IPS-20b (cell line): ENCODE data around the gene TRIM67.
A peak's percentile ranks its signal among the peaks of the same experiment; 100 is the strongest.
"Not testable (repeated sequence)": the region's sequence is repeated elsewhere in the genome, so short reads cannot be mapped to it uniquely, and the experiment has no call there.

Source experiments
- H3K27ac ChIP-seq: one replicate; pipeline ENCODE4 v1.5.1; 2013; ENCODE audit warnings: low read length
- H3K27me3 ChIP-seq: 2 replicates; pipeline ENCODE4 v1.6.1; 2013; ENCODE audit warnings: mild to moderate bottlenecking, low read length, inconsistent platforms; ENCODE audit not compliant: insufficient read depth
- H3K36me3 ChIP-seq: 2 replicates; pipeline ENCODE4 v1.6.1; 2013; ENCODE audit warnings: low read depth, mild to moderate bottlenecking, inconsistent platforms, low read length, moderate library complexity; ENCODE audit not compliant: insufficient read depth
- H3K4me1 ChIP-seq: 2 replicates; pipeline ENCODE4 v1.6.1; 2013; ENCODE audit warnings: mild to moderate bottlenecking, control low read depth, inconsistent platforms, low read length, moderate library complexity; ENCODE audit not compliant: insufficient read depth
- H3K4me3 ChIP-seq: 2 replicates; pipeline ENCODE4 v1.5.1; 2013; ENCODE audit warnings: mild to moderate bottlenecking, low read length, inconsistent platforms
- H3K9ac ChIP-seq: 2 replicates; pipeline ENCODE4 v1.6.1; 2013; ENCODE audit warnings: low read depth, mild to moderate bottlenecking, inconsistent platforms, low read length, moderate library complexity
- H3K9me3 ChIP-seq: 2 replicates; pipeline ENCODE4 v1.6.1; 2013; ENCODE audit warnings: mild to moderate bottlenecking, low read depth, low read length, inconsistent platforms; ENCODE audit not compliant: insufficient read depth

TRIM67 gene

DNA sequence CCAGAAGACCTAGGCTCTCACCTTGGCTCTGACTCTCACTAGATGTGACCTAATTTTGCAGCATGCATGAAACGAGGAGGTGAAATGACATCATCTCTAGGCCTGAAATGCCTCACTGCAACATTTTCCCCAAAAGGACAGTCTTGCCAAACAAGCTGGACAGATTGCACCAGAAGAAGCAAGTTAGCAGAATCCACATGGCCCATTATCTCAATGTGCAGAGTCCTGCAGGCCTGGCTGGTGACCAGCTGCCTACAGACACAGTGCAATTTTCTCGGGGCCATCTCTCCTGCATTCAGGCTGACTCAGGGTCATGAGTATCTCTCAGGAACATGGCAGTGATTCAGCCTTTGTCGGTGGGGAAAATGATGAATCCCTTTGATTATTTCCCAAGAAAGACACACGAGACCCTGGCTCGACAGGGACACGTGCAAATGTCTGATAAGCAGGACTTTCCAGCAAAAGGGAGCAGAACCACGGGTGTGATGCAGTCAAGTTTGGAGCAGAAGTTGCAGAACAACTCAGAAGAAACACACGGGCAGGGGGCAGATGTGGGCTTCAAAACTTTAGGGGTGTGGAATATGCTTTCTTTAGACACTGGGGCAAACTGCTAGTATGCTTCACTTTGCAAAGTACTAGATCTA is 38.7 kb downstream of the TRIM67 start:
- Histone ChIP-seq H3K9ac (no peak overlapping the region), H3K4me1 (no peaks in the 10 kb centered on the region), H3K27ac (no peak overlapping the region), H3K9me3 (no peaks in the 10 kb centered on the region), H3K36me3 (no peaks in the 10 kb centered on the region), H3K4me3 (no peak overlapping the region), H3K27me3 (peaks cover 81% of the 10 kb centered on the region)

DNA sequence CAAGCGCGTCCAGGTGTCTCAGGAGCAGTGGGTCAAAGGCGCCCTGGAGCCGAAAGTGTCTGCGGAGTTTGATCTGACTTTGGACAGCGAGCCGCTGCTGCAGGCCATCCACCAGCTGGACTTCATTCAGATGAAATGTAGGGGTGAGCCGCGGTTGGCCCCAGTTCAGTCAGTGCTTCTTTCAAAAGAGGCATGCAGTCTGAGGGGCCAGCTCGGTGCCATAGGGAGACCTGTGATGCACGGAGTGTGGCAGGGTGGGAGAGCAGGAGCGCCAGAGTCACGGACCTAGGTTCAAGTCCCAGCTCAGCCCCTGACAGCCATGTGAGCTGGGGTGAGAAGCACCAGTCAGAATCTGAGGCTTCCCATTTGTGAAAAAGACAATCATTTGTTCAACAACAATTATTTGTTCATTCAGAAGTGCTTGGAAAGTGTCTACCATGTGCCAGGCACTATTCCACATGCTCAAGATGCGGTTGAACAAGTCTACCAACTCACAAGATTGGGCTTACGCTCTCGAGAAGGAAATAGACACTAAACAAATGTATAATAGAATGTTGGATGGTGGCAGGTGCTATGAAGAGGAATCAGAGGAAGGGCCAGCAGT is 39.6 kb downstream of the TRIM67 start:
- Histone ChIP-seq H3K4me1 (no peaks in the 10 kb centered on the region), H3K9ac (no peak overlapping the region), H3K27ac (no peak overlapping the region), H3K4me3 (no peak overlapping the region), H3K27me3 (peaks cover 81% of the 10 kb centered on the region), H3K36me3 (no peaks in the 10 kb centered on the region), H3K9me3 (no peaks in the 10 kb centered on the region)

DNA sequence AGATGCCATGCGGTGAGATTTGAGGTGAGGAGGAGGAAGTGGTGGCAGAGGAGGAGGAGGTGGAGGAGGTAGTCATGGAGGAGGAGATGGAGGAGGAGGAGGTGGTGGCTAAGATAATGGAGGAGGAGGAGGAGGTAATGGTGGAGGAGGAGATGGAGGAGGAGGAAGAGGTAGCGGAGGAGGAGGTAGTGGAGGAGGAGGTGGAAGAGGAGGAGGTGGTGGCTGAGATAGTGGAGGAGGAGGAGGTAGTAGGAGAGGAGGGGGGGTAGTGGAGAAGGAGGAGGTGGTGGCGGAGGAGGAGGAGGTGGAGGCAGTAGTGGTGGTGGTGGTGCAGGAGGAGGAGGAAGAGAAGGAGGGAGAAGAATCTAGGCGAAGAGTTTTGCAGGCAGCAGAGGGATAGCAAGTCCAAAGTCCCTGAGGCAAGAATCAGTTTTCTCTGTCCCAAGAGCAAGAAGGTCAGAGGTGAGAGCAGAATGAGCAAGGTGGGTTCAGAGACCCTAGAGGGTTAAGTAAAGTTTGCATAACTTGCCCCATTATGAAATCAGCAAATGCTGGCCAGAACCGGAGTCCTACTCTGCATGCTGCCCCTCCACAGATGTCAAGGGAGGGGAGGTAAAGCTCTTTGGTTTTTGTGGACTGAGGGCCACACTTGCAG is 40.2 kb downstream of the TRIM67 start:
- no peak overlapping the region for H3K9ac ChIP-seq
- H3K4me3 ChIP-seq, result no peak overlapping the region
- no peaks in the 10 kb centered on the region for H3K9me3 ChIP-seq
- no peaks in the 10 kb centered on the region for H3K36me3 ChIP-seq
- no peaks in the 10 kb centered on the region for H3K4me1 ChIP-seq
- no peak overlapping the region for H3K27ac ChIP-seq
- peaks cover 88% of the 10 kb centered on the region for H3K27me3 ChIP-seq

- no peak overlapping the region for H3K4me3 ChIP-seq
- H3K9me3 ChIP-seq, result no peaks in the 10 kb centered on the region
- H3K27me3 ChIP-seq, result peaks cover 93% of the 10 kb centered on the region
- H3K27ac ChIP-seq, result no peak overlapping the region
- no peaks in the 10 kb centered on the region for H3K4me1 ChIP-seq
- H3K36me3 ChIP-seq, result no peaks in the 10 kb centered on the region
- no peak overlapping the region for H3K9ac ChIP-seq
These were observed 41.6 kb downstream of the TRIM67 start for GRCh38 chr1:231203259-231204057.

DNA sequence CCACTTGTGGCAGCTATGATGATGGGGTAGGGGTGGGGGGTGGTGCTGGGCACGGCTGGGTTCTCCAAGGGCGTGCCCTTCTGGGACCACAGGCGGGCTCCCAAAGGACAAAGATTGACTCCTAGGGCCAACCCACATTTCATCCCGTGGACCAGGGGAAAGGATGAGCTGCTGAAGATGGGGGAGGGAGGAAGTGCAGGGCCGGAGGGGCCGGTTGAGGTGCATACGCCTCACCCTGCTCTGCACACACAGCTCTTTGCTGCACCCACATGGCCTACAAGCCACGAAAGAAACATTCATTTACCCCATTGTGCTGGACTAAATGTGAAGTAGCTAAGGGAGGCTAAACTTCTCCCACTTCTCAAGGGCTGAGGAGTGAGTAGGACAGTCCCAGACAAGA is 45.0 kb downstream of the TRIM67 start:
- no peaks in the 10 kb centered on the region for H3K9me3 ChIP-seq
- H3K4me3 ChIP-seq, result no peak overlapping the region
- peaks cover 88% of the 10 kb centered on the region for H3K27me3 ChIP-seq
- H3K36me3 ChIP-seq, result no peaks in the 10 kb centered on the region
- H3K27ac ChIP-seq, result no peak overlapping the region
- no peaks in the 10 kb centered on the region for H3K4me1 ChIP-seq
- no peak overlapping the region for H3K9ac ChIP-seq

- Histone ChIP-seq H3K9me3 (no peaks in the 10 kb centered on the region), H3K36me3 (no peaks in the 10 kb centered on the region), H3K9ac (no peak overlapping the region), H3K4me1 (no peaks in the 10 kb centered on the region), H3K27me3 (peaks cover 88% of the 10 kb centered on the region), H3K27ac (no peak overlapping the region), H3K4me3 (no peak overlapping the region)
These were observed 45.6 kb downstream of the TRIM67 start for GRCh38 chr1:231207437-231207836.

GRCh38 chr1:231208980-231209379 is 47.1 kb downstream of the TRIM67 start:
- H3K36me3 ChIP-seq, result no peaks in the 10 kb centered on the region
- peaks cover 88% of the 10 kb centered on the region for H3K27me3 ChIP-seq
- no peak overlapping the region for H3K9ac ChIP-seq
- no peaks in the 10 kb centered on the region for H3K9me3 ChIP-seq
- H3K4me3 ChIP-seq, result no peak overlapping the region
- H3K4me1 ChIP-seq, result no peaks in the 10 kb centered on the region
- H3K27ac ChIP-seq, result no peak overlapping the region

DNA sequence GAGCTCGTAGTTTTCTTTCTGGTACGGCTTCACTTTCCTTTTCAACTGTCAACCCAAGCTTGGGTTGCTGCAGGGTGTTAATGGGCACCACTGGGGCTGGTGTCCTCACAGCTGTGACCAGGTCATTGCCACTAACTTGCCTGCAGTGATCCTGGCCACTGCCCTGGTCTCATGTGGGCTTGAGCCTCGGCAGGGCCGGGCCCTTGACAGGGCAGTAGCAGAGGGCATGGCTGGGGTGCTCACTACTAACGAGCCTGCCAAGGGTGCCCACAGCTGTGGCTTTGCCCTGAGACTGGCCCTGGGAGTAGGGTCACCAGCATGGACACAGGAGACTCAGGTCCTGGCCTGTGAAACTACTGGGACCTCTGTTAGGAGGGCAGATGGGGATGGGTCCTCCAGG is 47.7 kb downstream of the TRIM67 start:
- no peak overlapping the region for H3K27ac ChIP-seq
- no peak overlapping the region for H3K9ac ChIP-seq
- H3K4me3 ChIP-seq, result no peak overlapping the region
- no peaks in the 10 kb centered on the region for H3K36me3 ChIP-seq
- H3K4me1 ChIP-seq, result no peaks in the 10 kb centered on the region
- H3K27me3 ChIP-seq, result peaks cover 88% of the 10 kb centered on the region
- no peaks in the 10 kb centered on the region for H3K9me3 ChIP-seq

DNA sequence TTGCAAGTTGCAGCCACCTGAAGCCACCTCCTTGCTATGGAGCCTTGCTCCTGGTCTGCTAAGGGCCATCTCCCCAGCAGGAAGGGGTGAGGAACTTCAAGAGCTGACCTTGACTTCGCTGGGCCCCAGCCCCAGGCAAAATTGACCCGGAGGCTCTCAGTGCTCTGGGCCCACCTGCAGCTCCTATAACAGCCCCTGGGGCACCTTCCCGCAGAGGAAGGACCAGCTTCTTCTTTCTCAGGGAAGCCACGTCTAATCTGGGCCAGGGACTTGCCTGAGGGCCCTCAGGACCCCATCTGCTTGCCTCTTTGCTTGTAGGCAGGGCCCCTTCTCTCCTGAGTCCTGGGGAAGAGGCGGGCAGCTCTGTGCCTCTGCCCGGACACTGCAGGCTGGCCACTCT is 48.3 kb downstream of the TRIM67 start:
- H3K9me3 ChIP-seq, result no peaks in the 10 kb centered on the region
- H3K27me3 ChIP-seq, result peaks cover 88% of the 10 kb centered on the region
- no peak overlapping the region for H3K4me3 ChIP-seq
- H3K27ac ChIP-seq, result no peak overlapping the region
- H3K9ac ChIP-seq, result no peak overlapping the region
- no peaks in the 10 kb centered on the region for H3K4me1 ChIP-seq
- no peaks in the 10 kb centered on the region for H3K36me3 ChIP-seq

DNA sequence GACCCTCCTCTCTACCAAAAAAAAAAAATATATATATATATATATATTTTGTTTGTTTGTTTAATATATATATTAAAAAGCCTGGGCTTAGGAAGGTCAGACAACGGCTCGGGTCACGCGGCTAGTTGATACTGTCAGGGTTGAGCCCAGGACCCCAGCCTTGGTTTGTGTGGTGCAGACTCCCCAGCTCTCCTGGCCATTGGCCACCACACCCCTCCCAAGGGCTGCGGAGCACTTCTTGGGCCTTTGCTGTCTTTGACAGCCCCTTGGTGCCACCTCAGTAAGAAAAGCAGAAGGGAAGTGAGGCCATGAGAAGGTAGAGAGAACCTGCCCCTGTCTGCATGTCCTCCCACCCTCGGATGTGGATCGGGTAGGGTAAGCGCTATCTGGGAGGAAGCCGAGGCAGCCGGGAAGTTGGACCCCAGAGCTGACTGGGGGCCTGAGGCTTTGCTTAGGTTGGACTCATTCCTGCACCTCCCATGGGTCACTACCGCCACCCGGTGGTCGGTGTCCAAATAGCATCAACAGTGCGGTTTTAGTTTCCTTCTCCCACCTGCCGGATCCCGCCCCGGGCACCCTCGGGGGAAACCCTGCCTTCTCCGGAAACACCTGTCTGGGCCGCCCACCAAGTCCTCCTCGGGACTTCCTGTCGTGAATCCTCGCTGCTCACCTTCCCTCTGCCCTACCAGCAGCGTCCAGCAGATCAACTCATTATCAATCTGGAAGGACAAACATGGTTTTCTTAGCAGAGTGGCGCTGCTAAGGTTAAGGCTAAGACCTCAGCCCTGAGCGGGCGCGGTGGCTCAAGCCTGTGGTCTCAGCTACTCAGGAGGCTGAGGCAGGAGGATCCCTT is 49.4 kb downstream of the TRIM67 start:
- Histone ChIP-seq H3K27ac (no peak overlapping the region), H3K36me3 (no peaks in the 10 kb centered on the region), H3K4me3 (peak overlapping the region; percentile 44; the same call in 1 of the 2 replicates), H3K4me1 (no peaks in the 10 kb centered on the region; the same call in 1 of the 2 replicates), H3K27me3 (peaks cover 92% of the 10 kb centered on the region), H3K9me3 (no peaks in the 10 kb centered on the region), H3K9ac (no peak overlapping the region)

GRCh38 chr1:231212301-231212700 is 50.4 kb downstream of the TRIM67 start:
- H3K4me3 ChIP-seq, H3K27ac ChIP-seq, H3K9me3 ChIP-seq, H3K36me3 ChIP-seq, H3K4me1 ChIP-seq, H3K9ac ChIP-seq: not testable (repeated sequence)
- H3K27me3 ChIP-seq, result peaks cover 92% of the 10 kb centered on the region
